ENCODE results near the gene HOXD8. TPM values are rescaled to one million over a fixed set of nuclear protein-coding genes. Genes with fewer than 3 reads are reported as not detected.

HOXD8 gene
- total RNA-seq, 1 donor, result 3.3 TPM

DNA sequence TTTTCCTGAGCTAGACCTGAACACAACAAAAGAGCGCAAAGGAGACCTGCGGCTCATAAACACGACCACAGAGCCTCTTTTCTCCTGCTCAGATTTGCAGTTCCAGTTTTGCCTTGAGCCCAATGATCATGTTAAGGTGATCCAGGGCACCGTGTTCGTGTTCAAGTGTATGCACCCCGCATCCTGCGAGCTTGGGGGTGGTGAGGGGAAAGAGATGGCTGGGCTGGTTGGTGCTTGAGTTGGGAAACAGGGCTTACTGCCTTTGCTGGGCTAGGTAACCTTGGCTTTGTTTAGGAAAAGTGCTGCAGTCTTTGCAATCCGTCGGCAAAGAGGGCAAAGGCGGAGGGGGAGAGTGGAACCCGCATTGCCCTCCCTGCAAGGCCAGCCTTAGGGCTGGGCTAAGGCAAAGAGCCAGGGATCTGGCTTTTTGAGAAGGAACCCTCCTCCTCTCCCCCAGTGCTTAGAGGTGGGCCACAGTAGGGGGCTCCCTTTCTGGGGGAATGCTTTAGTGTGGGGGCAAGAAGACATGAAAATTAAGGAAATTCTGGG lies 11.6 kb upstream of the HOXD8 start:
- Histone ChIP-seq H3K27ac (ENCODE audit: low read depth, low read length) (no peak overlapping the region), H3K9me3 (ENCODE audit: low read depth, low read length) (no peaks in the 10 kb centered on the region), H4K20me1 (ENCODE audit: insufficient read depth, low read length) (no peaks in the 10 kb centered on the region), H2AFZ (ENCODE audit: low read length) (no peak overlapping the region), H3K79me2 (ENCODE audit: insufficient read depth, low read length) (no peaks in the 10 kb centered on the region), H3K27me3 (ENCODE audit: insufficient read depth, low read length) (peaks cover 99% of the 10 kb centered on the region), H3K4me3 (ENCODE audit: insufficient read depth, low read length) (no peak overlapping the region), H3K4me2 (ENCODE audit: insufficient read depth, low read length) (peak overlapping the region; percentile 58), H3K4me1 (ENCODE audit: insufficient read depth, low read length) (peaks cover 6% of the 10 kb centered on the region), H3K36me3 (ENCODE audit: insufficient read depth, low read length) (no peaks in the 10 kb centered on the region)
- TF ChIP-seq, protein P1, sequence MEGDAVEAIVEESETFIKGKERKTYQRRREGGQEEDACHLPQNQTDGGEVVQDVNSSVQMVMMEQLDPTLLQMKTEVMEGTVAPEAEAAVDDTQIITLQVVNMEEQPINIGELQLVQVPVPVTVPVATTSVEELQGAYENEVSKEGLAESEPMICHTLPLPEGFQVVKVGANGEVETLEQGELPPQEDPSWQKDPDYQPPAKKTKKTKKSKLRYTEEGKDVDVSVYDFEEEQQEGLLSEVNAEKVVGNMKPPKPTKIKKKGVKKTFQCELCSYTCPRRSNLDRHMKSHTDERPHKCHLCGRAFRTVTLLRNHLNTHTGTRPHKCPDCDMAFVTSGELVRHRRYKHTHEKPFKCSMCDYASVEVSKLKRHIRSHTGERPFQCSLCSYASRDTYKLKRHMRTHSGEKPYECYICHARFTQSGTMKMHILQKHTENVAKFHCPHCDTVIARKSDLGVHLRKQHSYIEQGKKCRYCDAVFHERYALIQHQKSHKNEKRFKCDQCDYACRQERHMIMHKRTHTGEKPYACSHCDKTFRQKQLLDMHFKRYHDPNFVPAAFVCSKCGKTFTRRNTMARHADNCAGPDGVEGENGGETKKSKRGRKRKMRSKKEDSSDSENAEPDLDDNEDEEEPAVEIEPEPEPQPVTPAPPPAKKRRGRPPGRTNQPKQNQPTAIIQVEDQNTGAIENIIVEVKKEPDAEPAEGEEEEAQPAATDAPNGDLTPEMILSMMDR (IDR thresholded peaks at IDR 0.05; ENCODE audit: extremely low read depth, low read depth, low read length), result no peak
- DNase-seq (ENCODE audit: insufficient read length, low spot score, missing footprints), result no peak

DNA sequence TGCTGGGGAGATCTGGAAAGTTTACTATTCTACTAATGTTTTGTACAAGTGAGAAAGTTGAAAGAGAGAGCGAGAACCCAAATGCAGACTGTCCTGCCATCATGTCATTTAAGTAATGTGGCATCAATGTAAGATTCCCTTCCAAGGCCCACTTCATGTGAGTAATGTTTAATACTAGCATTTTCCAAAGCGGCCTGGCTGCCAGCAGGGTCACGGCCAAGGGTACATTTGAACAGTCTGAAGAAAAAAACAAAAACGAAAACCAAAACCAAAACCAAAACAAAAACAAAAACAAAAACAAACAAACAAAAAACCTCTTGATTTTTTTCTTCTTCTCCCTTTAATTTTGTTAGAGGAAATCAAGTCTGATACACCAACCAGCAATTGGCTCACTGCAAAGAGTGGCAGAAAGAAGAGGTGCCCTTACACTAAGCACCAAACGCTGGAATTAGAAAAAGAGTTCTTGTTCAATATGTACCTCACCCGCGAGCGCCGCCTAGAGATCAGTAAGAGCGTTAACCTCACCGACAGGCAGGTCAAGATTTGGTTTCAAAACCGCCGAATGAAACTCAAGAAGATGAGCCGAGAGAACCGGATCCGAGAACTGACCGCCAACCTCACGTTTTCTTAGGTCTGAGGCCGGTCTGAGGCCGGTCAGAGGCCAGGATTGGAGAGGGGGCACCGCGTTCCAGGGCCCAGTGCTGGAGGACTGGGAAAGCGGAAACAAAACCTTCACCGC lies 10.7 kb upstream of the HOXD8 start:
- peak; percentile 74 for DNase-seq (ENCODE audit: insufficient read length, low spot score, missing footprints)
- no peak overlapping the region for H3K4me2 ChIP-seq (ENCODE audit: insufficient read depth, low read length)
- H3K27ac ChIP-seq (ENCODE audit: low read depth, low read length), result no peak overlapping the region
- TF ChIP-seq, protein P1 (IDR thresholded peaks at IDR 0.05; ENCODE audit: extremely low read depth, low read depth, low read length), result peak; percentile 51
- H3K36me3 ChIP-seq (ENCODE audit: insufficient read depth, low read length), result no peaks in the 10 kb centered on the region
- H3K4me3 ChIP-seq (ENCODE audit: insufficient read depth, low read length), result no peak overlapping the region
- no peak overlapping the region for H2AFZ ChIP-seq (ENCODE audit: low read length)
- H3K79me2 ChIP-seq (ENCODE audit: insufficient read depth, low read length), result no peaks in the 10 kb centered on the region
- H3K4me1 ChIP-seq (ENCODE audit: insufficient read depth, low read length), result peaks cover 6% of the 10 kb centered on the region
- no peaks in the 10 kb centered on the region for H4K20me1 ChIP-seq (ENCODE audit: insufficient read depth, low read length)
- peaks cover 98% of the 10 kb centered on the region for H3K27me3 ChIP-seq (ENCODE audit: insufficient read depth, low read length)
- no peaks in the 10 kb centered on the region for H3K9me3 ChIP-seq (ENCODE audit: low read depth, low read length)

DNA sequence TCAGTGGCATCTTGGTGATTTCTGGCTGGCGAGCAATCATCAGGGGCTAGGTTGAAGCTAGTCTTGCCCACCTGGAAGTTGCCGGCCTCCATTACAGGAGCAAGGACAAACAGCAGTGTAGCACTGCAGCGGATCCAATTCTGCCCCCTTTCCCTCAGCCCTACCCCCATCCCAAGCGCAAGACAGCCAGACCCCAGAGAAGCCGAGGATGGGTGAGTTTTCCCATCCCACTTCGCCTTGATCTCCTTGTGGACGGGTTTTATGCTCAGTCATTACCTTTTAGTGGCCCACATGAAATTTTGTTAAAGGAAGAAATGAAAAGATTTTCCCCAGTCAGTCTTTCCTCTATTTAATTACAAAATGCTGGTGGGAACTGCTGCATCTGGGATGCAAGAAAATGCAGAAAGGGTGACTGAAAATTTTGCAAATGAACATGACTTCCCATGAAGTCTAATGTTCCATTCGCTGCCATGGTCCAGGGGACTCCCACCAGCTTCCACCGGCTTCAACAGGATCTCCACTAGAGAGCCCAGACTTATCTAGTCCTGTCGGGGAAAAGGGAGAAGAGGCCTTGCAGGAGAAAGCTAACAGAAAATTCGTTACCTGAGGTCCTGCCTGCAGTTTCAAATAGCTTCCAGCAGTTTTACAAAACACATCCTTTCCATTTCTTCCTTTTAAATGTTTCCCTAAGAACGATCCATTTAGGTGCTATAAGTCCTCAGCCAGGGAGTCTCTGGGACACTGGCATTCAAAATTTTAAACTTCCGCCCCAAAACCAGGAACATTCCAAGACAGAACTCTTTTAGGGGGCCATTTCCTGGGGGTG lies 8.9 kb upstream of the HOXD8 start:
- Histone ChIP-seq H4K20me1 (ENCODE audit: insufficient read depth, low read length) (no peaks in the 10 kb centered on the region), H3K4me3 (ENCODE audit: insufficient read depth, low read length) (no peak overlapping the region), H2AFZ (ENCODE audit: low read length) (no peak overlapping the region), H3K4me1 (ENCODE audit: insufficient read depth, low read length) (peaks cover 6% of the 10 kb centered on the region), H3K27ac (ENCODE audit: low read depth, low read length) (no peak overlapping the region), H3K4me2 (ENCODE audit: insufficient read depth, low read length) (no peak overlapping the region), H3K27me3 (ENCODE audit: insufficient read depth, low read length) (peaks cover 87% of the 10 kb centered on the region), H3K9me3 (ENCODE audit: low read depth, low read length) (no peaks in the 10 kb centered on the region), H3K79me2 (ENCODE audit: insufficient read depth, low read length) (no peaks in the 10 kb centered on the region), H3K36me3 (ENCODE audit: insufficient read depth, low read length) (no peaks in the 10 kb centered on the region)
- TF ChIP-seq, protein P1 (IDR thresholded peaks at IDR 0.05; ENCODE audit: extremely low read depth, low read depth, low read length), result peak; percentile 5
- DNase-seq (ENCODE audit: insufficient read length, low spot score, missing footprints), result peak; percentile 58
